Tibial nerve (tissue), 4 donors: ENCODE data around the gene SPATA25.

Experiments
- EP300 ChIP-seq, 2 donors: sonication (generic); formaldehyde crosslinking; IDR thresholded peaks; one replicate each; pipeline ENCODE4 v1.6.1; 2017; ENCODE audit warnings: antibody characterized with exemption in 2 of 2, mild to moderate bottlenecking in 1 of 2
- POLR2A ChIP-seq, 2 donors: fragments of 450-650 bp; IDR thresholded peaks; one replicate each; pipeline ENCODE4 v1.6.1; 2017; ENCODE audit warnings: antibody characterized with exemption in 2 of 2, mild to moderate bottlenecking in 2 of 2, moderate library complexity in 2 of 2
- TF ChIP-seq, protein P1 (sequence below), 5 experiments: fragments of 200-600 bp in 3 of 5; fragments of 450-650 bp in 2 of 5; sonication (generic) in 3 of 5; IDR thresholded peaks; one replicate each; pipeline ENCODE4 v1.5.1; 2016 to 2019; ENCODE audit warnings: antibody characterized with exemption in 5 of 5, mild to moderate bottlenecking in 3 of 5, moderate library complexity in 2 of 5

DNA sequence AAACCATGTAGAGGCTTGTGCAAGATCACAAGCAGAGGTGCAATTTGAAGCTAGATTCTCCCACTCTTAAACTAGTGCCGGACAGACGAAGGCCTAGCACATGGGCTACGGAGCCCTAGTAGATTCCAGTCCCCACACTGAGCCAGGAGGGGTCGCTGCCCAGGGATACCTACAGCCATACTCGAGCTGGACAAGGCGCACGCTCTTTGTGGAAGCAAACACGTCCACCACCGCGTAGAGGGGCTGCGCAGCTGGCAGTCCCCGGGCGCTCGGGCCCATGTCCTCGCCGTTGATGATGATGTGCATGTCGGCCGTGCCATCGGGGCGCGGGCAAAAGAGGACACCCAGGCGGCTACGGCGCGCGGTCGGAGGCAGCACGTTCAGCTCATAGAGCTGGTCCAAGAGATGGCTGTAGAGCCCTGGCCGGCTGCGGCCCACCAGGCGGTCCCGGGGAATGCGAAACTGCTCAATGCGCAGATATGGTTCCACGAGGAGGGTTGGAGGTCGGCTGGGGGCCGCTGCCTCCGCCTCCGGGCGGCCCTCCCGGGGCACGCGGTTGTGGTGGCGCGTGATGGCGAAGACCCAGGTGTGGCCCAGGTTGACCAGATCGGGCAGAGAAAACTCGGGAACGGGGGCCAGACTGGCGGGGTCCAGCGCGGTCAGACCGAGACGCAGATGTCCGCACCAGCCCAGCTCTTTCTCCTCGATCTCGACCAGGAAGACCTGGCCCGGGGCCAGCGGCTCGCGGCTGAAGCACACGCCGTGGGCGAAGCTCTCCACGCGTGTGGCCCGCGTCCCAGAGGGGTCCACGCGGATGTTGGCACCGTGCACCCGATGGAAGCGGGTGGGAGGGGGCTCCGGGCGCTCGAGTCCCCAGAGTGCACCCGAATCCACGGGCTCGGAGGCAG, 2.9 kb upstream of the SPATA25 start:
- TF ChIP-seq, protein P1, sequence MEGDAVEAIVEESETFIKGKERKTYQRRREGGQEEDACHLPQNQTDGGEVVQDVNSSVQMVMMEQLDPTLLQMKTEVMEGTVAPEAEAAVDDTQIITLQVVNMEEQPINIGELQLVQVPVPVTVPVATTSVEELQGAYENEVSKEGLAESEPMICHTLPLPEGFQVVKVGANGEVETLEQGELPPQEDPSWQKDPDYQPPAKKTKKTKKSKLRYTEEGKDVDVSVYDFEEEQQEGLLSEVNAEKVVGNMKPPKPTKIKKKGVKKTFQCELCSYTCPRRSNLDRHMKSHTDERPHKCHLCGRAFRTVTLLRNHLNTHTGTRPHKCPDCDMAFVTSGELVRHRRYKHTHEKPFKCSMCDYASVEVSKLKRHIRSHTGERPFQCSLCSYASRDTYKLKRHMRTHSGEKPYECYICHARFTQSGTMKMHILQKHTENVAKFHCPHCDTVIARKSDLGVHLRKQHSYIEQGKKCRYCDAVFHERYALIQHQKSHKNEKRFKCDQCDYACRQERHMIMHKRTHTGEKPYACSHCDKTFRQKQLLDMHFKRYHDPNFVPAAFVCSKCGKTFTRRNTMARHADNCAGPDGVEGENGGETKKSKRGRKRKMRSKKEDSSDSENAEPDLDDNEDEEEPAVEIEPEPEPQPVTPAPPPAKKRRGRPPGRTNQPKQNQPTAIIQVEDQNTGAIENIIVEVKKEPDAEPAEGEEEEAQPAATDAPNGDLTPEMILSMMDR (IDR thresholded peaks at IDR 0.05), result peak; percentile 40 to 81 (median 62)
- TF ChIP-seq POLR2A (IDR thresholded peaks at IDR 0.05) (no peak), EP300 (IDR thresholded peaks at IDR 0.05) (peak in 1 of 2 donors; percentile 57)
